ELR (cell line): ENCODE results near the gene CHD8.
"Not testable (repeated sequence)": the region's sequence is repeated elsewhere in the genome, so short reads cannot be mapped to it uniquely, and the experiment has no call there.

Source experiments
- DNase-seq: peaks from one replicate; pipeline ENCODE4 v3.0.0-alpha.2; 2015; ENCODE audit warnings: low read depth

The CHD8 gene

GRCh38 chr14:21372814-21373213 is 83.1 kb downstream of the CHD8 start:
- DNase-seq = not testable (repeated sequence)

- no peak for DNase-seq
Observed at GRCh38 chr14:21369949-21370679, 85.8 kb downstream of the CHD8 start.

- DNase-seq = peak; percentile 25
Observed at GRCh38 chr14:21367582-21368144, 88.3 kb downstream of the CHD8 start.

- DNase-seq = no peak
Observed at GRCh38 chr14:21356511-21356910, 99.4 kb downstream of the CHD8 start.

- no peak for DNase-seq
Observed at GRCh38 chr14:21352587-21352986, 103.3 kb downstream of the CHD8 start.

- no peak for DNase-seq
Observed at GRCh38 chr14:21350539-21350938, 105.4 kb downstream of the CHD8 start.

- DNase-seq = no peak
Observed at GRCh38 chr14:21347201-21347600, 108.7 kb downstream of the CHD8 start.

- peak; percentile 28 for DNase-seq
Observed at GRCh38 chr14:21346532-21347135, 109.3 kb downstream of the CHD8 start.

GRCh38 chr14:21343035-21343794 is 112.7 kb downstream of the CHD8 start:
- DNase-seq = peak; percentile 27
